NCI-H524 (cell line): ENCODE results near the gene SLC12A8.

Experiments
- DNase-seq, 2 experiments: peaks; one replicate each; lab custom pipeline; 2025; lab: John Stamatoyannopoulos, UW

SLC12A8 gene

DNA sequence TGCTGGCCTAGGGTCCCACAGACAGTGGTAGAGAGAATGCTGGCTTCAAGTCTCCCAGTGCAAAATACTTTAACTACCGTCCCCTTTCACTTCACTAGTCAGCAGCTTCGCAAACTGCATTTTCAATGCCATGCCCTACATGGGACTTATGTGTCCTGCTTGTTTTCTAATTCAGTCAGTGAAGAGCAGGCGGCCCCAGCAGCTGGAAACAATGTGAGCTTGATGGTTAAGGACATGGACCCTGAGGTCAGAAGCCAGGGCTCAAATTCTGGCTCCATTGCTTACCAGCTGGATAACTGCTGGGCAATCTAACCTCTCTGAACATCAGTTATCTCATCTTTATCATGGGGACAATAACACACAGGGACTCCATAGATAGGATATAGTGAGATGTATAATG is 58.4 kb downstream of the SLC12A8 start:
- DNase-seq, result no peak

DNA sequence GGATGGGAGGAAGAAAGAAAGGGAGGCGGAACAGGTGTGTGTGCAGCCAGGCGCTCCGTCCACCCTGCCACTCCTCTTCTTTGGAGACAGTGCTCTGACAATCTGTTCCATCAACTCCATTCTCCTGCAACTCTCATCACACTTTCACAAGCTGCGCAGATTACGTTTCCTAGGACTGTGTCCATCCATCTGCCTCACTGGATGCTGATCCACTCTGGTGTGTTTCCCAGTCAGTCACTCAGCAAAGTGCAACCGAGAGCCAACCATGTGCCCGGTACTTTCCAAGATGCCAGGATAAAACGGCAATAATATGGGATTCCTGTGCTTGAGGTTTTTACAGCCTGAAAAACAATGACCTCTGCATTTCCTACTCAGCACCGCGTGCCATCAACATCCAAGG is 59.6 kb downstream of the SLC12A8 start:
- peak; percentile 61 to 87 for DNase-seq

DNA sequence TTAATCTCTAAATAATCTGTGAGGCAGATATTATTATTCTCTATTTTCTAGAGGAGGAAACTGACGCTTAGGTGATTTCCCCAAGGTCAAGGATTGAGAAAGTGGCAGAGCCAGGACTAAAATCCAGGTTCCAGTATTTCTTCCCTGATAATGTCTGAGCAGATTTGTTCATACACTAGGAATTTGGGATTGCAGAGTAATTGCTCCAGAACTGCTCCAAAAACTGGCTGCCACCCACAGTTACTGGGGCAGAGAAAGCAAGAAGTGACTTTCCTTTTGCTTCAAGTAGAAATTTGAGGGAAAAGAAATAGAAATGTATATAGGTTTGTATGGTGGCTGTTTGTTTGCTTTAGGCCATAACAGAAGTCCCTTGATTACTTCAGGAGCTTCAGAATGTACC is 60.6 kb downstream of the SLC12A8 start:
- no peak for DNase-seq

DNA sequence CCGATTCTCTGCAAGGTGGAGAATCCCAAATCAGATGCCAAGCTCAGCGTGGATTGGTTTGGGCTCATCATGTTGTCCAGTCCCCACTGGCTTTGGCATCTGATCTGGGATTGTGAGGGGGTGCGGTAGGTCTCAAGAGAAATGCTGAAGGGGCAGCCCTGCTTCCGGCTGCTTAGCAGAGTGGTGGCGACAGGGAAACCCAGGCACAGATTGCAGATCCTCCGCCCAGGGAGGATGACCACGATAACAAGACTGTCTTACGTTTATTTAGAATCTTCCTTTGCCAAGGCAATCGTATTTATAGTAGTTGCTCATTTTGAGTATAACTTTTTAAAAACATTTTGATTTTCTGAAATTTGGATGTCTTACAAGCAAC is 61.1 kb downstream of the SLC12A8 start:
- DNase-seq, result peak; percentile 62 to 73

DNA sequence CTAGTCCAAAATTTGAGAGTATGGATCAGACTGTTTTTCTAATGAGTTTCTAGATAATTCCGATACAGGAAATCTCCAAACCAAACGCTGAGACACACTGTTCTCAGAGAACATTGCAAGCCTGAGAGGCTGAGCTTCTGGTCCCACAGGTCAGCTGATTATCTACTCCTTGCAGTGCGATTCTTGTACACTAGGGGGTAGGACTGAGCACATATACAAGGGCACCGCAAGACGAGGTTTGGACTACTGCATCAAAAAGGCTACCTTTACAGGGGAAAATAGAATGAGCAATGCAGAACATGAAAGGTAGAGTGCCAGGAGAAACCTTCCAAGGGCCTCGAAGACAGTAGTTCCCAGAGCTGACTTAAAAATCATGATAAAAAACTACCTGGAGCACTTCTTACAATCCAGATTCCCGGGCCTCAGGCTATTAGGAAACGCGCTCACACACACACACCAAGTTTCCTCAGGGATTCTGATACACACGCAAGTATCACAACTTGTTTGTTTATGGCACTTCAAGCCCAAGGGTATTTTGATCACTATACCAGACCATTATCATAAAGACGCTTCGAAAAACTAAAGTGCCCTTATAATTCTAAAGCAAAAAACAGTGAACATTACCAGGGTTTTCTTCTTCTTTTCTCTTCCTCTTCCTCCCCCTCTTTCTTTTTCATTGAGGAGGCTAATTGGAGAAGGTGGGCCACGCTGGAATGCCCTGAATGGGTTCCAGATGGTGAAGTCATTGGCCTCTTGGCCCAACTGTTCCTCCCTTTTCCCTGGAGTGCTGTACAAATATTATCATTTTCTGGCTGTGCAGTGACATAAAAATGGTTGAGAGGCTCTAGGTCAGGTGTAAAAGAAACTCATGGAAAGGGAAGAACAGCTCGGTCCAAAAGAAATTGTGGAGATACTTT is 61.8 kb downstream of the SLC12A8 start:
- peak; percentile 62 to 73 for DNase-seq

DNA sequence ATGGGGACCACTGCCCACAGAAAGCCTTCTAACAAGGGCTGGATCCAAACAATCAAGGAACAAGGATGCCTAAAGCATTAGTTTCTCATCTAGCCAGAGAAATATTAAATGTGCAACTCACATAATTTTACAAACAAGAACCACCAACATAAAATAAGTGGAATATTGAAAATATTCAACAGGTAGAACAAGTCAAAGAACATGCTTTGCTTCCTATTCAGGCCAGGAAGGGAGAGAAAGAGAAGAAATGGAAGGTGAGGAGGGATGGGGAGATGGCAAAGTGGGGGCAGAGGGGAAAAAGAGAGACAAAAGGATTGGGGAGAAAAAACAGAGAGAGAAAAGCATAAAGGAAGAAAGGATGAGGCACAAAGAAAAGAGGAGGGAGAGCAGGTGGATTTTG is 63.1 kb downstream of the SLC12A8 start:
- DNase-seq, result no peak

DNA sequence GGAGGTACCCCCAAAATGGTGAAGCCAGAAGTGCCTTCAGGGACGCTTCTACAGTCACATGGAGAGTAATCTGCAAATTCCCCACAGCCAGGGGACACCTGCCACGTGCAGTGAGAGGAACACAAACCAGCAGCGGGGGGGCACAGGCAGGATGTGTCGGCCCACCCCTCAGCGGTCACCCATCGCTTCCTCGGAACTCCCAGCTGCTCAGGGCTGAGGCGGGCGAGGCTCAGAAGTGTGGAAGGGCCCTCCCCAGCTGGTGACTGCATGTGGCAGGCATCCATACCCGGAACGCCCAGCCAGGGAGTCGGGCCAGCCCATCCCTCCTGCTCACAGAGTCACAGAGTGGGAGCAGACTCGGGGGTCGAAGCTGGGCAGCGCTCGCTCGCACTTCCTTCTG is 63.7 kb downstream of the SLC12A8 start:
- DNase-seq, result peak in 1 of 2 experiments; percentile 47

DNA sequence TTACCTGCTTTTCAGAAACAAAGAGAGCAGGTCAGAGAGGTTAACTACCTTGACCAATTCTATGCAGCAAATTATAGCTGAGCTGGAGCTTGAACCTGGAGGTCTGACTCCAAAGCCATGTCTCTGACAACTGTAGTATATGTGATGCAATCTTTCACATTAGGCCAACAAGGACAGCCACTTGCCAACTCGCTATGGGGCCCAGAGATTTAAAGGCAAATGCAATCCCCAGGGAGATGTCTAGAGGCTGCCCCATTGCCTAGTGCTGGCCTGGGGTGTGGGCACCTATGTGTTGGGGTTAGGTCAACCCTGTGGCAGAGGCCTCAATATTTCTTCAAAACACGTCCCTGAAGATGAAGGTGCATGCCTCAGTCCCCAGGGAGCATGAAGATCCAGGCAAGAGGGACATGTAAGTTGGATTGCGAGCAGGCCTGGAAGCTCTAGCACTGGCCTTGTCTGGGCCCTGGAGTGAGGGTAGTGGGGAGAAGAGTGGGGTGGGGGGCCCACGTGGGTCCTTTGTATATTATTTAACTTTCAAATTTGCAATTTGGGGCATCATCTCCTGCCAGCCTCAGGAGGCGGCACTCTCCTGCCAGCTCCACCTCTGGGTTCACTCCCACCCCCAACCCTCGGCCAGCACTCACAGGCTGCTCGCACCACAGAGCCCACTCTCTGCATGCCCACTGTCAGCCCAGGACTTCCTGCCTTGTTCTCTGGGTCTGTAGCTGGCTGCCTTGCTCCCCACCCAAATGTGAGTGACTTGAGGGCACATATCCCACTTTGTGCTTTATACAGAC is 64.3 kb downstream of the SLC12A8 start:
- no peak for DNase-seq

DNA sequence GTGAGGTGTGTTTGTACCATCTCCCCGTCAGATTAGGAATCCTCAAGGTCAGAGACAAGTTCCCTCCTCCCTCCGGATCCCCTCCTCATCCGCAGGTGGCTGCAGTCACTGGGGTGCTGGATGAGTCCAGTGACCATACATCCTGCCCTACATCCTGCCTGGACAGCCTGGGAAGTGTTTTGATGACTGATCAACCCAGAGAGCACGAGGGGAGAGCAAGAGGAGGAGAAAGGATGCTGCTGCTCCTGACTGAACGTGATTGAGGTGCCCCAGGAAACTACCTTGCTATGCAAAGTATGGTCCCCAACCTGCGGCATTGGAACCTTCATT is 65.1 kb downstream of the SLC12A8 start:
- DNase-seq, result no peak

DNA sequence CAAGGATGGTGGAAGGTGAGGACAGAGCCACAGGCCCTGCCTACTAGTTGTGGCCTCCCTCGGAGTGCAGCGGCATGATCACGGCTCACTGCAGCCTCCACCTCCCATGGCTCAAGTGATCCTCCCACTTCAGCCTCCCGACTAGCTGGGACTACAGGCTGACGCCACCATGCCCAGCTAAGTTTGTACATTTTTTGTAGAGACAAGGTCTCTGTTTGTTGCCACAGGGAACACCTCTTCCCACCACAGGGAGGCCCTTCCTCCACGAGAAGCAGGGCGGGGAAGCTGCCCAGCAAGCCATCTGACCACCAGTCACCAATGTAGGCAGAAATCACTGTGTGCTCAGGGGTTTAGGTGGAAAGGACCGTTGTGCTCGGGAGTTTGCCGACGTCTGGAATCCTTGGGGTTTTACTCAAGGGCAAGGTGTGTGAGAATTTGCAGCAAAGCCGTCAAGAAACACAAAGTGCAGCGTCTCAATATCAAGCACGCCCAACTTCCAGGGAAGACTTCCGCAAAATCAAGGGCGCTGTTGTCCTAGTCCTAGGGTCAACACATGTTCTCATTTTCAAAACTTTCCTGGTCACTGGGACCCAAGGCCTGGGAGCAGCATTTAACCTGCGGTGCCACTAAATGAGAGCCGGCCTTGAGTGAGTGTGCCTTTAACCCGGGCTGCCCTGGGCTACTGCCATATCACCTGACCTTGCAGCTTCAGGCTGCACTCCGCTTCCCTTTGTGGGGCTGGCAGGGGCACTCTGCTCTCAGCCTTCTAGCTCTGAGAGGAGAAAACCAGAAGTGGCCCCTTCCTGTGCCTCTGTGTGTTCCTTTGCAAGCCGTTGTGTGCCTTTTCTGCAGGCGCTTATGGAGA is 65.7 kb downstream of the SLC12A8 start:
- no peak for DNase-seq

DNA sequence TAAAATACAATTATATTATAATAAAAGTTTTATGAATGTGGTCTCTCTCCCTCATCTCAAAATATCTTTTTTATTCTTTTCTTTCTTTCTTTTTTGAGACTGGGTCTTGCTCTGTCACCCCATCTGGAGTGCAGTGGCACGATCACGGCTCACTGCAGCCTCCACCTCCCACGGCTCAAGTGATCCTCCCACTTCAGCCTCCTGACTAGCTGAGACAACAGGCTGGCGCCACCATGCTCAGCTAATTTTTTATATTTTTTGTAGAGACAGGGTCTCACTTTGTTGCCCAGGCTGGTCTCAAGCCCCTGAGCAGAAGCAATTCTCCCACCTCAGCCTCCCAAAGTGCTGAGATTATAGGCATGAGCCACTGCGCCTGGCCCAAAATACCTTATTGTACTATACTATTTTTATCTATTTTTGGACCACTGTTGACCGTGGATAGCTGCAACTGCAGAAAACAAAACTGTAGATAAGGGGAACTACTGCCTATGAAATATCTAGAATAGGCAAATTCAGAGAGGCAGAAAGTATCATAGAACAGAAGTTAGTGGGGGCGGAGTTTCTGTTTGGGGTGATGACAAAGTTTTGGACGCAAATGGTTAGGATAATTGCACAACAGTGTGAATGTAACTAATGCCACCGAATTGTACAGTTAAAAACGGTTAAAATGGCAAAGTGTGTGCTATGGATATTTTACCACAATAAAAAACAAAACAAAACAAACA is 66.6 kb downstream of the SLC12A8 start:
- DNase-seq, result no peak

DNA sequence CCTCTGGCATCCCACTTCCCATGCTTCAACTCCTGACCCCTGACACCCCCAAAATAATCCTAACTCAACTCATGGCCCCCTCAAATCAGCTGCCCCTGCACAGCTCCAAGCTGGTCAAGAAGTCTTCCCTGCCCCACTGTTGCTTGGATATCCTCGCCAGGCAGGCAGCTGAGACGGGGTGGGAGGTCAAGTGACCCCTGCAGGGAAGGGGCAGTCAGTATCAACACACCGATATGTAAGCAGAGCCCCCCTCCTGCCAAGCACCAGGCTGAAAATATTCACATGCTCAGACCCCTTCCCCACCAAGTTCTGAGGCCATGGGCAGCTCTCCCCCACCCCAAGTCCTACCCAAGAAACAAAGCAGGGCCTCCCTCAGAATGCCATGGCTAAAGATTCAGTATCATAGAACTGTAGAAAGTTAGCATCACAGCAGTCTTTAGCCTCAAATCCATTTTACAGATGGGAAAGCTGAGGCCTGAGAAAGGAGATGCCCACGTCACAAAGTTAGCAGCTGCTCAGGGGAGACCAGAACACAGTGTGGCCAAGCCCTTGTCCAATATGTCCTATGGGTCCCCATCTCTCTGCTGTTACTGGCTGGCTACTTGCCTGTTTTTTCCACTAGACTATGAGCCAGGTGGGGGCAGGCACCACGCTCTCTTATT is 67.8 kb downstream of the SLC12A8 start:
- DNase-seq, result no peak

DNA sequence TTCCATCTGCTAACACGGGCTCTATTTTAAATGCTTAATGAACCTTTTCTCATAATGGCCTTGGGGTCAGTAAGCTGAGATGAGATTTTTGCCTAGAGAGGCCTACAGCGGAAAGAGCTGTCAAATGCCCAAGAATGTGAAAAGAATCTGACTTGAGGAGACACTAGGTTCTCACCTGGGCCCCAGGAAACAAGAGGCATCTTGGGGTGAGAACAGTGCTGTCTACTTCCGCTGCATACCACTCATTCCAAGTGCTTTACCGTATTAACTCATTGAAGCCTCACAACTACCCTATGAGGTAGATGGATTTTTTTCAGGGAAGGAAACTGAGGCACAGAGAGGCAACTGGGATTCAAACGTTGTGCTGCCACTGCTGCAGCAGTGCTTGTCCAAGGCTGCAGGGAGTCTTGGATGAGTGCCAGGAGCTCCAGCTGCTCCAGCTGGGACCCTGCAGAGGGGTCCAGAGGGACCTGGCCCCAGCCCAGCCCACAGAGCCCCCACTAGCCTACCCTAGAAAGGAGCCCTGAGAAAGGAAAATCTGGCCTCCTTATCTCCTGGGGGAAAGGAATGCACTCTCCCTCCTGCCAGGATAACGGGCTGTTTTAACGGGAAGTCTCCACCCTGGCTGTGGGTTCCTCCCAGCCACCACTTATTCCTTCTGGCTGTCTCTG is 68.4 kb downstream of the SLC12A8 start:
- peak in 1 of 2 experiments; percentile 65 for DNase-seq

DNA sequence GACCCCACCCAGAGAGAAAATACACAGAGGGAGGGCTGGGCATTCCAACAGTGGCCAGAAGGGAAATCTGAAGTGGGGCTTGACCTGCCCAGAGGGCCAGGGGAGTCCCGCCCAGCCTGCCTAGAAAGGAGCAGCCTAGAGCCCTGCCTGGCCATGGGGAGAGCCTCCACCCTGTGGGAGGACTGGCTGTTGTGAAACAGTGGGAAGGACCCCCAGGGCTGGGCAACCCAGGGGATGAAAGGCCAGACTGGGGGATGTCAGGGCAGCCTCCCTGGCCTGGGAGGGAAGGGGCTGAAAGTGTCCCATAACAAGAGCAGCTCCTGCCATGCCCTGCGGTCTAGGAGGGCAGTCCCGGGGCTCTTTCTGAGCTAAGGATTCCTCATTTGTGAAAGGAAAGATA is 69.0 kb downstream of the SLC12A8 start:
- DNase-seq, result no peak

DNA sequence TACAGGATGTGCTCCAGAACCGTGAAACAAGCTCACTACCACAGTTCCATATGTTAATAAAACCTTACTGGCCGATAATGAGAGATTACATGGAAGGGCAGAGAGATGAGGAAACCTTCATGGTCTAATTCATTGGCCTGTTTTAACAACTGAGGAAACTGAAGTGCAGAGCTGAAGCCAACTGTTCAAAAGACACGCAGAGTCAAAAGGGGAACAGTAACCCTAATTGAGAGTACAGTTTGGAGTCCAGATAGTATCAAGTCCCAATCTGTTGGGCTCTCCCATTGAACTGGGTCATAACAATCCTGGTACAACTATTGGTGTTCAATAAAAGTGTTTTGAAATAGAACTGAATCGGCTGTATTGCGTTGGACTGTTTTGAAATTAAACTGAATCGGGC is 69.6 kb downstream of the SLC12A8 start:
- no peak for DNase-seq

DNA sequence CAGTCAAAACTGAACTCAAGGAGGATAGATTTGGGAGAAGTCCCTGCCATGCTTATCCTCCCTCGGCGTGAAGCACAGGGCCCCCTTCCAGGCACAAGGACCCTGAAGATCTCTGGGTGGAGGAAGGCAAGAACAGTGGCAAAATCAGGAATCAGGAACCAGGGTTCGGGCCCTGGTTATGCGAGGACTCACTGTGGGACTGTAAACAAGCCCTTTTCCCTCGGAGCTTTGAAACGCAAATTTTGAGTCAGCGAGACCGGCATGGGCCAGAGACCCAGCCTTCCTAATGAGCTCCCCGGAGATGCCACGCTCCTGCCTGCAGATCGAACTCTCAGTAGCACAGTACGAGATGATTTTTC is 70.1 kb downstream of the SLC12A8 start:
- DNase-seq, result no peak

DNA sequence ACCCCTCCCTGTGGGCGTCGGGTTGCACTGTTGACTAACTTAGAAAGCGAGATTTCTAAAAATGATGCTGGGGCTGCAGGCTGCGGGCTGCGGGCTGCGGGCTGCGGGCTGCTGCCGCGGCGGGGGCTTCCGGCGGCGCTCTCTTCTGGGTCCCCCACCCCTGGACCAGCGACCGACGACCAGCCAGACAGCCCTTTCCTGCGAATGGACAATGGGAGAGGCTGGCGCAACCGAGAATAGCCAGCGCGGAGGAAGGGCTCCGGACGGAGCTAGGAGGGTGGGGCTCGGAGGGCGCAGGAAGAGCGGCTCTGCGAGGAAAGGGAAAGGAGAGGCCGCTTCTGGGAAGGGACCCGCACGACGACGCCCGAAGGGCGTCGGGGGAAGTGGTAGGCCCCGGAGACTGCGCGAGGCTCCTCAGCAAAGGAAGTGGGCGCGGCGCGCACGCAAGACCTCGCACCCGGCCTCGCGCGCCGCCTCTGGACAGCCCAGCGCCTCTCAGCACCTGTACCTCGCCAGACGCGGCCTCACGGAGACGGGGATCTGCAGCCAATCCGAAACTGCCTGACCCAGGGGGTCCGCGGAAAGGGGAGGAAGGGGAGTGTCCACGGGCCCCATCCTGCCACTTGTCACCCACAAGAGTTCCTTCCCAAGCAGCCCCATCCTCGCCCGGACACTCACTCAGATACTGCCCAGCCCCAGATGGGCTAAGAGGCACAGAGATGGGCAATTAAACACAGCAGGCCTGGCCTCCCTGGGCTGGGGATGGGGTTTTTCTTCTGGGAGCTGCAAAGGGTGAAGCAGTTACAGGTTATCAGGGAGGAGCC is 70.7 kb downstream of the SLC12A8 start:
- DNase-seq, result peak; percentile 30 to 73

DNA sequence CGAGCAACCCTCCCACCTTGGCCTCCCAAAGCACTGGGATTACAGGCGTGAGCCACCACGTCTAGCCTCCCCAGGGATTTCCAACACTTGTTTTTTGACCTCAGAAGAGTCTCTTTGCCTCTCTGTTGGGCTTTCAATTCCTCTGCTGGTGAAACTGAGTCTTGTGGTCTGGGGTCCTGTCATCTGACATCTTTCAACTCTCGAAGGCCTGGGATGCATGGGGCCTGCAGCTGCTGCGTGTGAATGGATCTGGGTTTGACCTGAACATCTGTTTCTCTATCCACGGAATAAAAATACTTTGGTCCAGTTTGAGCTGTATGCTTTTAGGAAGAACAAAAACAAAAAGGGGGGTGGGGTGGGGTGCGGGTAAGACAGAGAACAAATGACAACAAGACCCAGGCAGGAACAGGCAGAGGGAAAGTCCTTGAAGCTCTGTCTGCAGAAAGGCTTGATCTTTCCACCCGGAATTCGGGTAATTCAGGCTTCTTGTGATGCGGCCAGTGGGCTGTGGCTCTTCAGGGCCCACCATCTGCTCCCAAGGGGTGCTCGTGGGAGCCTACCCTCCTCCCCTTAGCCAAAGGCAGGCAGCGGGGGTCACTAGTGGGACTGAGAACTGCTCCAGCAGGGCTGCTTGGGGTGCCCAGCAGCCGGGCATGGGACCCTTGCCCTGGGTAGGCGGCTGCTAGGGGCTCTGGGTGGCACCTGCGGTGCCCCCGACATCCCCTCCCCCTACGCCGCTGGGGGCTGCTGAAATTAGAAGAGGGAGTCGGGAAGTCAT is 71.5 kb downstream of the SLC12A8 start:
- no peak for DNase-seq
